HG03520 (cell line): ENCODE data around the gene LASP1NB.
"Not testable (repeated sequence)": the region's sequence is repeated elsewhere in the genome, so short reads cannot be mapped to it uniquely, and the experiment has no call there.

Source experiments
- ATAC-seq: cut with Tn5 transposase; IDR thresholded peaks from one replicate; pipeline ENCODE4 v1.9.1; 2021; ENCODE audit warnings: mild to moderate bottlenecking, moderate library complexity; ENCODE audit not compliant: unreplicated experiment

Gene LASP1NB

GRCh38 chr17:38959508-38959907, 34.1 kb downstream of the LASP1NB start:
- no peak for ATAC-seq

GRCh38 chr17:38960402-38960801, 35.0 kb downstream of the LASP1NB start:
- no peak for ATAC-seq

- ATAC-seq, result no peak
Measured at GRCh38 chr17:38961413-38961812, 36.0 kb downstream of the LASP1NB start.

GRCh38 chr17:38967290-38967738, 41.9 kb downstream of the LASP1NB start, which contains the start of gene FBXO47:
FBXO47 (minus strand) TSS chr17:38967403; CDS start chr17:38963025, 4,378 bp downstream.
- ATAC-seq, result no peak

- ATAC-seq, result no peak
Measured at GRCh38 chr17:38969281-38969680, 43.9 kb downstream of the LASP1NB start.

GRCh38 chr17:38970128-38970527, 44.7 kb downstream of the LASP1NB start:
- ATAC-seq, result no peak

GRCh38 chr17:38970804-38971203, 45.4 kb downstream of the LASP1NB start:
- ATAC-seq, result no peak

GRCh38 chr17:38976187-38976551, 50.8 kb downstream of the LASP1NB start:
- not testable (repeated sequence) for ATAC-seq

GRCh38 chr17:38978180-38978579, 52.8 kb downstream of the LASP1NB start:
- ATAC-seq, result no peak
